H9 (cell line): ENCODE data around the gene EVI2A. TPM values are rescaled to one million over a fixed set of nuclear protein-coding genes. Genes with fewer than 3 reads are reported as not detected.

ENCODE experiments used
- DNase-seq: peaks from one replicate; pipeline ENCODE4 v3.0.0-alpha.2; 2017
- H2AFZ ChIP-seq: one replicate; pipeline ENCODE4 v1.6.1; 2013; ENCODE audit warnings: mild to moderate bottlenecking, low read length, control low read depth, moderate library complexity
- H2AK5ac ChIP-seq: 2 replicates; pipeline ENCODE4 v1.6.1; 2013; ENCODE audit warnings: low read length, control low read depth, mixed read lengths; ENCODE audit not compliant: insufficient read length
- H2BK120ac ChIP-seq: one replicate; pipeline ENCODE4 v1.6.1; 2013; ENCODE audit warnings: low read depth, mild to moderate bottlenecking, low read length, control low read depth, inconsistent platforms; ENCODE audit not compliant: poor library complexity, severe bottlenecking
- H2BK12ac ChIP-seq: 2 replicates; pipeline ENCODE4 v1.6.1; 2013; ENCODE audit warnings: low read length, control low read depth, mixed read lengths, low read depth; ENCODE audit not compliant: insufficient read length
- H2BK15ac ChIP-seq: 2 replicates; pipeline ENCODE4 v1.6.1; 2013; ENCODE audit warnings: low read depth, low read length, control low read depth
- H2BK20ac ChIP-seq: one replicate; pipeline ENCODE4 v1.6.1; 2013; ENCODE audit warnings: low read depth, mild to moderate bottlenecking, low read length, control low read depth, inconsistent platforms; ENCODE audit not compliant: poor library complexity, severe bottlenecking
- H2BK5ac ChIP-seq: 2 replicates; pipeline ENCODE4 v1.6.1; 2013; ENCODE audit warnings: low read length, control low read depth, mixed read lengths; ENCODE audit not compliant: insufficient read length
- H3K14ac ChIP-seq: 2 replicates; pipeline ENCODE4 v1.6.1; 2013; ENCODE audit warnings: low read length, control low read depth; ENCODE audit not compliant: insufficient read depth
- H3K18ac ChIP-seq: 2 replicates; pipeline ENCODE4 v1.6.1; 2013; ENCODE audit warnings: low read depth, mild to moderate bottlenecking, mixed read lengths, low read length, control low read depth; ENCODE audit not compliant: insufficient read length
- H3K23ac ChIP-seq: 2 replicates; pipeline ENCODE4 v1.6.1; 2013; ENCODE audit warnings: low read length, control low read depth, mixed read lengths, low read depth; ENCODE audit not compliant: insufficient read length
- H3K23me2 ChIP-seq: 2 replicates; pipeline ENCODE4 v1.6.1; 2013; ENCODE audit warnings: low read depth, mild to moderate bottlenecking, mixed read lengths, low read length, control low read depth; ENCODE audit not compliant: insufficient read length, poor library complexity, severe bottlenecking
- H3K27ac ChIP-seq: 2 replicates; pipeline ENCODE4 v1.5.1; 2013; ENCODE audit warnings: low read length, control low read depth, mixed read lengths, low read depth; ENCODE audit not compliant: insufficient read length
- H3K27me3 ChIP-seq: 2 replicates; pipeline ENCODE4 v1.6.1; 2013; ENCODE audit warnings: low read length, control low read depth, inconsistent platforms; ENCODE audit not compliant: insufficient read depth
- H3K4ac ChIP-seq: 2 replicates; pipeline ENCODE4 v1.6.1; 2013; ENCODE audit warnings: low read depth, mild to moderate bottlenecking, control low read depth, inconsistent platforms, low read length, moderate library complexity
- H3K4me1 ChIP-seq: 2 replicates; pipeline ENCODE4 v1.6.1; 2013; ENCODE audit warnings: low read length, control low read depth, inconsistent platforms; ENCODE audit not compliant: insufficient read depth
- H3K4me2 ChIP-seq: 2 replicates; pipeline ENCODE4 v1.6.1; 2013; ENCODE audit warnings: low read length, control low read depth, mixed read lengths; ENCODE audit not compliant: insufficient read length, insufficient read depth
- H3K56ac ChIP-seq: 2 replicates; pipeline ENCODE4 v1.6.1; 2013; ENCODE audit warnings: low read depth, mild to moderate bottlenecking, mixed read lengths, low read length, control low read depth; ENCODE audit not compliant: insufficient read length
- H3K79me1 ChIP-seq: 2 replicates; pipeline ENCODE4 v1.6.1; 2013; ENCODE audit warnings: low read depth, mild to moderate bottlenecking, moderate library complexity, low read length, control low read depth, inconsistent platforms; ENCODE audit not compliant: insufficient read depth, poor library complexity, severe bottlenecking
- H3K79me2 ChIP-seq: 2 replicates; pipeline ENCODE4 v1.6.1; 2013; ENCODE audit warnings: low read length, control low read depth, inconsistent platforms; ENCODE audit not compliant: insufficient read depth
- H3K9ac ChIP-seq: 2 replicates; pipeline ENCODE4 v1.6.1; 2013; ENCODE audit warnings: low read length, control low read depth, mixed read lengths; ENCODE audit not compliant: insufficient read length; ENCODE audit errors: extremely low read depth
- H3K9me3 ChIP-seq: one replicate; pipeline ENCODE4 v1.6.1; 2013; ENCODE audit warnings: low read depth, low read length, inconsistent platforms; ENCODE audit not compliant: control insufficient read depth
- H3T11ph ChIP-seq: one replicate; pipeline ENCODE4 v1.6.1; 2013; ENCODE audit warnings: mild to moderate bottlenecking, low read length, control low read depth, inconsistent platforms
- H4K20me1 ChIP-seq: one replicate; pipeline ENCODE4 v1.6.1; 2013; ENCODE audit not compliant: control insufficient read depth, insufficient read length, insufficient read depth
- H4K5ac ChIP-seq: 2 replicates; pipeline ENCODE4 v1.6.1; 2013; ENCODE audit warnings: low read depth, mild to moderate bottlenecking, mixed read lengths, low read length, control low read depth; ENCODE audit not compliant: insufficient read length
- H4K8ac ChIP-seq: replicated peaks from 2 replicates; pipeline ENCODE4 v1.6.1; 2013; ENCODE audit warnings: low read length, control low read depth, mixed read lengths, low read depth; ENCODE audit not compliant: insufficient read length
- H4K91ac ChIP-seq: 2 replicates; pipeline ENCODE4 v1.6.1; 2013; ENCODE audit warnings: low read depth, mild to moderate bottlenecking, moderate library complexity, mixed read lengths, low read length, control low read depth; ENCODE audit not compliant: insufficient read length
- H3K27ac Mint-ChIP-seq, 3 experiments: 2 replicates in 2 of 3; 3 replicates in 1 of 3; pipeline ENCODE4 v1.8.0; 2020 to 2021; ENCODE audit warnings: mixed read lengths in 3 of 3, mild to moderate bottlenecking in 1 of 3, moderate library complexity in 1 of 3
- H3K27me3 Mint-ChIP-seq: 2 replicates; pipeline ENCODE4 v1.8.0; 2021; ENCODE audit warnings: low read depth, mild to moderate bottlenecking, moderate library complexity, mixed read lengths
- H3K36me3 Mint-ChIP-seq, 3 experiments: 2 replicates in 2 of 3; 3 replicates in 1 of 3; pipeline ENCODE4 v1.8.0; 2020 to 2021; ENCODE audit warnings: low read depth in 3 of 3, mixed read lengths in 3 of 3; ENCODE audit not compliant: insufficient read depth in 1 of 3
- H3K4me1 Mint-ChIP-seq, 2 experiments: 2 replicates each; pipeline ENCODE4 v1.8.0; 2020; ENCODE audit warnings: mixed read lengths in 2 of 2
- H3K4me3 Mint-ChIP-seq, 2 experiments: 2 replicates in 1 of 2; 3 replicates in 1 of 2; pipeline ENCODE4 v1.8.0; 2020 to 2021; ENCODE audit warnings: mild to moderate bottlenecking in 2 of 2, mixed read lengths in 2 of 2, moderate library complexity in 1 of 2
- H3K9me3 Mint-ChIP-seq, 2 experiments: 2 replicates in 1 of 2; 3 replicates in 1 of 2; pipeline ENCODE4 v1.8.0; 2020; ENCODE audit warnings: mild to moderate bottlenecking in 2 of 2, mixed read lengths in 2 of 2, moderate library complexity in 1 of 2
- CTCF ChIP-seq: fragments of 200-600 bp; sonication (generic); conservative IDR thresholded peaks from 3 replicates; pipeline ENCODE4 v1.8.0; 2021; ENCODE audit warnings: antibody characterized with exemption, mild to moderate bottlenecking
- WGBS: extraction: QIAGEN DNeasy Blood & Tissue Kit; methylation state at CpG from one replicate; pipeline ENCODE4 v1.1.7; 2013; ENCODE audit warnings: missing lambda C conversion rate, low lambda C conversion rate, mixed read lengths; ENCODE audit not compliant: insufficient read length; ENCODE audit errors: extremely low coverage; 5-methylcytosine and 5-hydroxymethylcytosine counted together
- total RNA-seq: library from RNA; stranded (reverse); gene quantifications from 2 replicates; pipeline ENCODE4 v1.2.1, GENCODE V29; 2021

Gene EVI2A
- total RNA-seq, 1 experiment from 2014 or later = not detected

GRCh38 chr17:31294231-31294630 lies 27.2 kb downstream of the EVI2A start:
- Histone ChIP-seq H2BK15ac (no peak overlapping the region), H2AK5ac (no peak overlapping the region), H3K4me2 (no peak overlapping the region), H3K27me3 (no peaks in the 10 kb centered on the region), H4K8ac (no peak overlapping the region), H2BK5ac (no peak overlapping the region), H3K9ac (no peak overlapping the region), H3K9me3 (no peaks in the 10 kb centered on the region), H2AFZ (no peak overlapping the region), H3K56ac (no peak overlapping the region), H4K5ac (no peak overlapping the region), H3K23ac (no peak overlapping the region), H3K79me1 (no peaks in the 10 kb centered on the region), H2BK20ac (no peak overlapping the region), H3T11ph (no peak overlapping the region), H3K4ac (no peak overlapping the region), H3K27ac (no peak overlapping the region), H4K91ac (no peak overlapping the region), H4K20me1 (no peaks in the 10 kb centered on the region), H3K23me2 (no peaks in the 10 kb centered on the region), H2BK120ac (no peak overlapping the region), H3K18ac (no peak overlapping the region), H2BK12ac (no peak overlapping the region), H3K79me2 (no peaks in the 10 kb centered on the region), H3K4me1 (no peaks in the 10 kb centered on the region), H3K14ac (no peak overlapping the region)
- H3K9me3 Mint-ChIP-seq = no peaks in the 10 kb centered on the region
- H3K27ac Mint-ChIP-seq = no peak overlapping the region
- DNase-seq = no peak
- no peaks in the 10 kb centered on the region for H3K27me3 Mint-ChIP-seq
- H3K4me3 Mint-ChIP-seq = no peak overlapping the region
- H3K4me1 Mint-ChIP-seq = peaks cover 16% of the 10 kb centered on the region in 2 experiments
- no CpG with 5 or more reads among the region's 3 CpGs for WGBS
- no peak for TF ChIP-seq CTCF
- peaks cover 0 to 4% (median 0%) of the 10 kb centered on the region in 3 experiments; a peak in 1 of 7 replicates for H3K36me3 Mint-ChIP-seq
